CD4-positive, alpha-beta T cell (primary cell): ENCODE data around the gene MOGAT1. TPM values are rescaled to one million over a fixed set of nuclear protein-coding genes. Genes with fewer than 3 reads are reported as not detected.

ENCODE experiments used
- ATAC-seq: fragments of 200-7000 bp; cut with Tn5 transposase; one replicate; pipeline ENCODE4 v1.10.0; 2022; ENCODE audit warnings: mild to moderate bottlenecking; ENCODE audit not compliant: poor library complexity
- CTCF ChIA-PET: fragments of 350-600 bp; sonication (Branson Sonifier 250); formaldehyde crosslinking; loops from one replicate; lab custom pipeline; 2021; ENCODE audit warnings: antibody characterized with exemption, inconsistent platforms; lab: Charles Lee
- POLR2A ChIA-PET: fragments of 350-600 bp; sonication (Branson Sonifier 250); formaldehyde crosslinking; loops from one replicate; lab custom pipeline; 2021; ENCODE audit warnings: antibody characterized with exemption, inconsistent platforms; lab: Charles Lee
- DNase-seq, 14 experiments: peaks; one replicate each; pipeline ENCODE4 v3.0.0-alpha.2; 2013 to 2020; ENCODE audit warnings: mixed read lengths in 2 of 14
- H3K27ac ChIP-seq, 2 donors: one replicate each; pipeline versions ENCODE4 v1.5.1 to v1.7.0; 2013; ENCODE audit warnings: low read length in 2 of 2, low read depth in 1 of 2, mild to moderate bottlenecking in 1 of 2
- H3K27me3 ChIP-seq, 2 experiments: 1 replicate in 1 of 2; 2 replicates in 1 of 2; pipeline versions ENCODE4 v1.6.1 to v1.7.0; 2013; ENCODE audit warnings: low read length in 2 of 2, control low read depth in 1 of 2, mild to moderate bottlenecking in 1 of 2, moderate library complexity in 1 of 2; ENCODE audit not compliant: insufficient read depth in 2 of 2, control insufficient read depth in 1 of 2
- H3K36me3 ChIP-seq: one replicate; pipeline ENCODE4 v1.6.1; 2013; ENCODE audit warnings: low read length, control low read depth; ENCODE audit not compliant: insufficient read depth
- H3K4me1 ChIP-seq: one replicate; pipeline ENCODE4 v1.6.1; 2013; ENCODE audit warnings: low read length, control low read depth; ENCODE audit not compliant: insufficient read depth
- H3K4me3 ChIP-seq: one replicate; pipeline ENCODE4 v1.5.1; 2013; ENCODE audit warnings: mild to moderate bottlenecking, low read length, moderate library complexity
- H3K9me3 ChIP-seq, 2 experiments: 1 replicate in 1 of 2; 2 replicates in 1 of 2; pipeline versions ENCODE4 v1.6.1 to v1.7.0; 2013; ENCODE audit warnings: low read length in 2 of 2, mild to moderate bottlenecking in 2 of 2, control low read depth in 1 of 2, moderate library complexity in 1 of 2; ENCODE audit not compliant: control insufficient read depth in 1 of 2, insufficient read depth in 1 of 2
- H3K27ac Mint-ChIP-seq: one replicate; pipeline ENCODE4 v1.8.0; 2020; ENCODE audit warnings: mixed read lengths
- H3K27me3 Mint-ChIP-seq: one replicate; pipeline ENCODE4 v1.8.0; 2021; ENCODE audit warnings: mixed read lengths
- H3K36me3 Mint-ChIP-seq: one replicate; pipeline ENCODE4 v1.8.0; 2021; ENCODE audit warnings: low read depth, mixed read lengths
- H3K4me1 Mint-ChIP-seq: one replicate; pipeline ENCODE4 v1.8.0; 2021; ENCODE audit warnings: low read depth, mixed read lengths
- H3K4me3 Mint-ChIP-seq: one replicate; pipeline ENCODE4 v1.8.0; 2020; ENCODE audit warnings: mild to moderate bottlenecking, mixed read lengths
- H3K9me3 Mint-ChIP-seq: one replicate; pipeline ENCODE4 v1.8.0; 2020; ENCODE audit warnings: mixed read lengths
- CTCF ChIP-seq: fragments of 200-600 bp; IDR thresholded peaks from one replicate; pipeline ENCODE4 v1.8.0; 2022; ENCODE audit warnings: antibody characterized with exemption, mild to moderate bottlenecking
- intact Hi-C, 2 experiments: fragments of 100-400 bp; cut with DNase I in 1 of 2; cut with micrococcal nuclease in 1 of 2; formaldehyde crosslinking; loops; one replicate each; pipeline versions ENCODE4 v1.15.1 to v1.9.0; 2023 to 2025; cut with DNase I, micrococcal nuclease
- total RNA-seq, 174 experiments: library from RNA in 2 of 174; stranded (reverse) in 2 of 174; gene quantifications; one replicate each; pipeline ENCODE4 v1.2.3 and lab custom pipeline; 2021 to 2026

Gene MOGAT1
- total RNA-seq, 2 experiments from 2014 or later, result not detected

- CTCF ChIA-PET, result no interaction called here
- intact Hi-C loops, result no loop called here
Measured at GRCh38 chr2:222736924-222737323, 65.5 kb downstream of the MOGAT1 start.

GRCh38 chr2:222738312-222738711, 66.9 kb downstream of the MOGAT1 start:
- no peak for DNase-seq
- H3K36me3 ChIP-seq, result no peaks in the 10 kb centered on the region
- peaks cover 11% of the 10 kb centered on the region for H3K27me3 Mint-ChIP-seq
- no peak for TF ChIP-seq CTCF
- peaks cover 2 to 6% of the 10 kb centered on the region in 2 experiments for H3K27me3 ChIP-seq
- H3K36me3 Mint-ChIP-seq, result no peaks in the 10 kb centered on the region
- H3K4me1 ChIP-seq, result peaks cover under 1% of the 10 kb centered on the region
- H3K27ac ChIP-seq, result no peak overlapping the region
- ChIA-PET CTCF (no interaction called here), POLR2A (no interaction called here)
- no peak overlapping the region for H3K4me3 Mint-ChIP-seq
- no peaks in the 10 kb centered on the region for H3K9me3 ChIP-seq
- peaks cover 2% of the 10 kb centered on the region for H3K4me1 Mint-ChIP-seq
- intact Hi-C loops, result no loop called here
- no peaks in the 10 kb centered on the region for H3K9me3 Mint-ChIP-seq
- no peak for ATAC-seq
- H3K27ac Mint-ChIP-seq, result no peak overlapping the region
- no peak overlapping the region for H3K4me3 ChIP-seq

More at GRCh38 chr2:222736924-222737323, 65.5 kb downstream of the MOGAT1 start:
- no peak for TF ChIP-seq CTCF
- Mint-ChIP-seq H3K36me3 (no peaks in the 10 kb centered on the region), H3K4me3 (no peak overlapping the region), H3K27ac (no peak overlapping the region), H3K9me3 (no peaks in the 10 kb centered on the region), H3K4me1 (no peaks in the 10 kb centered on the region), H3K27me3 (peaks cover 8% of the 10 kb centered on the region)
- peaks cover 0 to 10% of the 10 kb centered on the region in 2 experiments for H3K27me3 ChIP-seq
- no peaks in the 10 kb centered on the region for H3K4me1 ChIP-seq
- no peaks in the 10 kb centered on the region for H3K9me3 ChIP-seq
- ATAC-seq (no peak), DNase-seq (no peak)
- no peak overlapping the region for H3K27ac ChIP-seq
- H3K36me3 ChIP-seq, result no peaks in the 10 kb centered on the region
- H3K4me3 ChIP-seq, result no peak overlapping the region
- POLR2A ChIA-PET, result no interaction called here

- no peak for TF ChIP-seq CTCF
- ChIA-PET POLR2A (no interaction called here), CTCF (no interaction called here)
- peak in 1 of 14 experiments; percentile 31 for DNase-seq
- intact Hi-C loops, result no loop called here
- peaks cover 2 to 5% of the 10 kb centered on the region in 2 experiments for H3K27me3 ChIP-seq
- H3K27ac Mint-ChIP-seq, result no peak overlapping the region
- ATAC-seq, result no peak
- H3K4me1 Mint-ChIP-seq, result peaks cover 7% of the 10 kb centered on the region
- no peaks in the 10 kb centered on the region for H3K9me3 ChIP-seq
- H3K4me3 ChIP-seq, result no peak overlapping the region
- H3K4me1 ChIP-seq, result peaks cover 3% of the 10 kb centered on the region
- H3K27ac ChIP-seq, result no peak overlapping the region
- no peaks in the 10 kb centered on the region for H3K9me3 Mint-ChIP-seq
- H3K36me3 ChIP-seq, result no peaks in the 10 kb centered on the region
- H3K4me3 Mint-ChIP-seq, result no peak overlapping the region
- H3K27me3 Mint-ChIP-seq, result peaks cover 16% of the 10 kb centered on the region
- no peaks in the 10 kb centered on the region for H3K36me3 Mint-ChIP-seq
Measured at GRCh38 chr2:222738809-222739208, 67.4 kb downstream of the MOGAT1 start.
